ENCODE data around the gene ATF7IP.

GRCh38 chr12:14422516-14423230 lies 57.2 kb downstream of the ATF7IP start:
- TF ChIP-seq, protein P1, sequence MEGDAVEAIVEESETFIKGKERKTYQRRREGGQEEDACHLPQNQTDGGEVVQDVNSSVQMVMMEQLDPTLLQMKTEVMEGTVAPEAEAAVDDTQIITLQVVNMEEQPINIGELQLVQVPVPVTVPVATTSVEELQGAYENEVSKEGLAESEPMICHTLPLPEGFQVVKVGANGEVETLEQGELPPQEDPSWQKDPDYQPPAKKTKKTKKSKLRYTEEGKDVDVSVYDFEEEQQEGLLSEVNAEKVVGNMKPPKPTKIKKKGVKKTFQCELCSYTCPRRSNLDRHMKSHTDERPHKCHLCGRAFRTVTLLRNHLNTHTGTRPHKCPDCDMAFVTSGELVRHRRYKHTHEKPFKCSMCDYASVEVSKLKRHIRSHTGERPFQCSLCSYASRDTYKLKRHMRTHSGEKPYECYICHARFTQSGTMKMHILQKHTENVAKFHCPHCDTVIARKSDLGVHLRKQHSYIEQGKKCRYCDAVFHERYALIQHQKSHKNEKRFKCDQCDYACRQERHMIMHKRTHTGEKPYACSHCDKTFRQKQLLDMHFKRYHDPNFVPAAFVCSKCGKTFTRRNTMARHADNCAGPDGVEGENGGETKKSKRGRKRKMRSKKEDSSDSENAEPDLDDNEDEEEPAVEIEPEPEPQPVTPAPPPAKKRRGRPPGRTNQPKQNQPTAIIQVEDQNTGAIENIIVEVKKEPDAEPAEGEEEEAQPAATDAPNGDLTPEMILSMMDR (IDR thresholded peaks at IDR 0.05), result no peak
- TF ChIP-seq MAX (IDR thresholded peaks at IDR 0.05; ENCODE audit: low read depth), result no peak
- TF ChIP-seq POLR2AphosphoS5 (IDR thresholded peaks at IDR 0.05; ENCODE audit: low read depth, low read length), result no peak
- no peak for TF ChIP-seq EZH2phosphoT487 (IDR thresholded peaks at IDR 0.05; ENCODE audit: borderline replicate concordance, low read depth)
- no peak for TF ChIP-seq EP300 (IDR thresholded peaks at IDR 0.05; ENCODE audit: borderline replicate concordance in 1 of 2, low read depth in 1 of 2, low read length in 1 of 2)
- TF ChIP-seq PBX3 (IDR thresholded peaks at IDR 0.05), result no peak
- TF ChIP-seq GABPA (IDR thresholded peaks at IDR 0.05; ENCODE audit: low read depth), result no peak
- no peak for TF ChIP-seq TEAD4 (IDR thresholded peaks at IDR 0.05; ENCODE audit: borderline replicate concordance, insufficient read depth)
- no peak for TF ChIP-seq SMC3 (IDR thresholded peaks at IDR 0.05; ENCODE audit: low read depth, low read length)
- no peak for TF ChIP-seq RCOR1 (IDR thresholded peaks at IDR 0.05; ENCODE audit: low read length)
- TF ChIP-seq, protein P2, sequence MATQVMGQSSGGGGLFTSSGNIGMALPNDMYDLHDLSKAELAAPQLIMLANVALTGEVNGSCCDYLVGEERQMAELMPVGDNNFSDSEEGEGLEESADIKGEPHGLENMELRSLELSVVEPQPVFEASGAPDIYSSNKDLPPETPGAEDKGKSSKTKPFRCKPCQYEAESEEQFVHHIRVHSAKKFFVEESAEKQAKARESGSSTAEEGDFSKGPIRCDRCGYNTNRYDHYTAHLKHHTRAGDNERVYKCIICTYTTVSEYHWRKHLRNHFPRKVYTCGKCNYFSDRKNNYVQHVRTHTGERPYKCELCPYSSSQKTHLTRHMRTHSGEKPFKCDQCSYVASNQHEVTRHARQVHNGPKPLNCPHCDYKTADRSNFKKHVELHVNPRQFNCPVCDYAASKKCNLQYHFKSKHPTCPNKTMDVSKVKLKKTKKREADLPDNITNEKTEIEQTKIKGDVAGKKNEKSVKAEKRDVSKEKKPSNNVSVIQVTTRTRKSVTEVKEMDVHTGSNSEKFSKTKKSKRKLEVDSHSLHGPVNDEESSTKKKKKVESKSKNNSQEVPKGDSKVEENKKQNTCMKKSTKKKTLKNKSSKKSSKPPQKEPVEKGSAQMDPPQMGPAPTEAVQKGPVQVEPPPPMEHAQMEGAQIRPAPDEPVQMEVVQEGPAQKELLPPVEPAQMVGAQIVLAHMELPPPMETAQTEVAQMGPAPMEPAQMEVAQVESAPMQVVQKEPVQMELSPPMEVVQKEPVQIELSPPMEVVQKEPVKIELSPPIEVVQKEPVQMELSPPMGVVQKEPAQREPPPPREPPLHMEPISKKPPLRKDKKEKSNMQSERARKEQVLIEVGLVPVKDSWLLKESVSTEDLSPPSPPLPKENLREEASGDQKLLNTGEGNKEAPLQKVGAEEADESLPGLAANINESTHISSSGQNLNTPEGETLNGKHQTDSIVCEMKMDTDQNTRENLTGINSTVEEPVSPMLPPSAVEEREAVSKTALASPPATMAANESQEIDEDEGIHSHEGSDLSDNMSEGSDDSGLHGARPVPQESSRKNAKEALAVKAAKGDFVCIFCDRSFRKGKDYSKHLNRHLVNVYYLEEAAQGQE (IDR thresholded peaks at IDR 0.05; ENCODE audit: low read depth, low read length), result no peak
- TF ChIP-seq, protein P3, sequence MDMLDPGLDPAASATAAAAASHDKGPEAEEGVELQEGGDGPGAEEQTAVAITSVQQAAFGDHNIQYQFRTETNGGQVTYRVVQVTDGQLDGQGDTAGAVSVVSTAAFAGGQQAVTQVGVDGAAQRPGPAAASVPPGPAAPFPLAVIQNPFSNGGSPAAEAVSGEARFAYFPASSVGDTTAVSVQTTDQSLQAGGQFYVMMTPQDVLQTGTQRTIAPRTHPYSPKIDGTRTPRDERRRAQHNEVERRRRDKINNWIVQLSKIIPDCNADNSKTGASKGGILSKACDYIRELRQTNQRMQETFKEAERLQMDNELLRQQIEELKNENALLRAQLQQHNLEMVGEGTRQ (IDR thresholded peaks at IDR 0.05; ENCODE audit: borderline replicate concordance, low read depth, low read length), result no peak
- TF ChIP-seq ELF1 (IDR thresholded peaks at IDR 0.05), result no peak
